Neutrophil (primary cell): ENCODE measurements around the gene MDM4.
"Not testable (repeated sequence)": the region's sequence is repeated elsewhere in the genome, so short reads cannot be mapped to it uniquely, and the experiment has no call there.

Experiments
- H3K27ac ChIP-seq: fragments of 200-600 bp; sonication (generic); 2 replicates; pipeline ENCODE4 v1.5.1; 2016; ENCODE audit warnings: mild to moderate bottlenecking, moderate library complexity
- H3K27me3 ChIP-seq: fragments of 200-600 bp; sonication (generic); 2 replicates; pipeline ENCODE4 v1.6.0; 2016; ENCODE audit warnings: mild to moderate bottlenecking
- H3K36me3 ChIP-seq: fragments of 200-600 bp; sonication (generic); 2 replicates; pipeline ENCODE4 v1.5.1; 2017
- H3K4me1 ChIP-seq, 2 experiments: fragments of 200-600 bp in 1 of 2; sonication (generic) in 1 of 2; 1 replicate in 1 of 2; 2 replicates in 1 of 2; pipeline versions ENCODE4 v1.5.1 to v1.6.1; 2013 to 2016; ENCODE audit warnings: low read depth in 1 of 2, low read length in 1 of 2, mild to moderate bottlenecking in 1 of 2, moderate library complexity in 1 of 2; ENCODE audit not compliant: control insufficient read depth in 1 of 2, insufficient read depth in 1 of 2
- H3K4me3 ChIP-seq, 2 experiments: fragments of 200-600 bp in 1 of 2; sonication (generic) in 1 of 2; 1 replicate in 1 of 2; 2 replicates in 1 of 2; pipeline ENCODE4 v1.5.1; 2013 to 2016; ENCODE audit warnings: low read depth in 1 of 2, low read length in 1 of 2, mild to moderate bottlenecking in 1 of 2, moderate library complexity in 1 of 2
- H3K9me3 ChIP-seq: fragments of 200-600 bp; sonication (generic); 2 replicates; pipeline ENCODE4 v1.5.1; 2016
- TF ChIP-seq, protein P1 (sequence below): fragments of 200-600 bp; sonication (generic); IDR thresholded peaks from 2 replicates; pipeline ENCODE4 v1.5.1; 2016; ENCODE audit warnings: antibody characterized with exemption

MDM4 gene

DNA sequence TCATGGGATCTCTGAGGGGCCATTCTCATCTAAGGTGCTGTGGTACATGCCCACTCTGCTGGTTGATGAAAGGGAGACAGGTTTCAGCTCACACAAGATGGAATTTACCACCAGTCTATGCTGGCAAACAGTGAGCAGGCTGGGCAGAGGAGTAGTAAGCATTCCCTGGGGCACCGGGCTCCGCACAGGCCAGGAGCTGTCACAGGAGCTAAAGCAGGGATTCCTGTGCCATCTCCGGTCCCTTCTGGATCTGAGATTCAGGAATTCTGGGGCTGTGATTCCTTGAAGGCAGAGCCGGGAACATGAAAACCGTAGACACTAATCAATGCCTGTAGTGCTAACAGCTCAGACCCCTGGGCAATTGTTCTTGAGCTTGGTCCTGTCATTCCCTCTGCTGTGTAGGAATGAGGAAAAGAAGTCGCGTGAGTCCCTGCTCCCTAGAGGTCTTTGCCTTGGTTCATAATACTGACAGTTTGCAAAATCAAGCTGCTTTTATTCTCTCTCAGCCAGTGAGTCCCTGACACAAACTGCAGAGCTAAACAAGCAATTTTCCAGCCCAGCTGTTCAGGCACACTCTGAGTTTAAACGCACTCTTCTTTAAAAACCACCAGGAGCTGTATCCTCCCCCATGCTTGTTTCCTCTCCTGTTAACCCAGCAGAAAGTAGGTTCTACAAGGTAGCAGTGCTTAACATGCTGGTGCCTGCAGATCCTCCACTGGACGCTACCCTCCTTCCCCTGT lies 52.5 kb downstream of the MDM4 start:
- H3K4me1 ChIP-seq, result no peaks in the 10 kb centered on the region
- H3K27ac ChIP-seq, result no peak overlapping the region
- TF ChIP-seq, protein P1, sequence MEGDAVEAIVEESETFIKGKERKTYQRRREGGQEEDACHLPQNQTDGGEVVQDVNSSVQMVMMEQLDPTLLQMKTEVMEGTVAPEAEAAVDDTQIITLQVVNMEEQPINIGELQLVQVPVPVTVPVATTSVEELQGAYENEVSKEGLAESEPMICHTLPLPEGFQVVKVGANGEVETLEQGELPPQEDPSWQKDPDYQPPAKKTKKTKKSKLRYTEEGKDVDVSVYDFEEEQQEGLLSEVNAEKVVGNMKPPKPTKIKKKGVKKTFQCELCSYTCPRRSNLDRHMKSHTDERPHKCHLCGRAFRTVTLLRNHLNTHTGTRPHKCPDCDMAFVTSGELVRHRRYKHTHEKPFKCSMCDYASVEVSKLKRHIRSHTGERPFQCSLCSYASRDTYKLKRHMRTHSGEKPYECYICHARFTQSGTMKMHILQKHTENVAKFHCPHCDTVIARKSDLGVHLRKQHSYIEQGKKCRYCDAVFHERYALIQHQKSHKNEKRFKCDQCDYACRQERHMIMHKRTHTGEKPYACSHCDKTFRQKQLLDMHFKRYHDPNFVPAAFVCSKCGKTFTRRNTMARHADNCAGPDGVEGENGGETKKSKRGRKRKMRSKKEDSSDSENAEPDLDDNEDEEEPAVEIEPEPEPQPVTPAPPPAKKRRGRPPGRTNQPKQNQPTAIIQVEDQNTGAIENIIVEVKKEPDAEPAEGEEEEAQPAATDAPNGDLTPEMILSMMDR, result no peak
- H3K36me3 ChIP-seq, result peaks cover 89% of the 10 kb centered on the region
- no peak overlapping the region for H3K4me3 ChIP-seq
- no peaks in the 10 kb centered on the region for H3K27me3 ChIP-seq
- no peaks in the 10 kb centered on the region for H3K9me3 ChIP-seq

DNA sequence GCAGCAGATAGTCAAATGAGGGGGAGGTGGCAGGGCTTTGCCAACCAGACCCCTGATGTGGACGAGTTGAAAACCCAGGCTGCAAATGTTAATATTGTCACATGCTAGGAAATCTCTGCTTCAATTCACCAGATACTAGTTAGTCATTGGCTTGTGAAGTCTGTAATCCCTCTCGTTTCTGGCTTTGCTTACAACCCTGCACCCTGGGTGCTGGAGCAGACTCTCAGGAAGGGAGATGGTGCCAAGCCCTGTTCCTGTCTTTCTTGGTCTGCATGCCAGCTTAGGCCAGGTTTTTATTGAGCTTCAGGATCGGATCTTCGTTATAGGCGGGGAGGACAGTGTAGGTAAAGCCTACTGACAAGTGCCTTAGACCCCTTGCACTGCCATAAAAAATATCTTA lies 53.3 kb downstream of the MDM4 start:
- peaks cover 87% of the 10 kb centered on the region for H3K36me3 ChIP-seq
- no peak overlapping the region for H3K4me3 ChIP-seq
- no peaks in the 10 kb centered on the region for H3K27me3 ChIP-seq
- TF ChIP-seq, protein P1, result no peak
- no peaks in the 10 kb centered on the region for H3K9me3 ChIP-seq
- no peaks in the 10 kb centered on the region for H3K4me1 ChIP-seq
- no peak overlapping the region for H3K27ac ChIP-seq

DNA sequence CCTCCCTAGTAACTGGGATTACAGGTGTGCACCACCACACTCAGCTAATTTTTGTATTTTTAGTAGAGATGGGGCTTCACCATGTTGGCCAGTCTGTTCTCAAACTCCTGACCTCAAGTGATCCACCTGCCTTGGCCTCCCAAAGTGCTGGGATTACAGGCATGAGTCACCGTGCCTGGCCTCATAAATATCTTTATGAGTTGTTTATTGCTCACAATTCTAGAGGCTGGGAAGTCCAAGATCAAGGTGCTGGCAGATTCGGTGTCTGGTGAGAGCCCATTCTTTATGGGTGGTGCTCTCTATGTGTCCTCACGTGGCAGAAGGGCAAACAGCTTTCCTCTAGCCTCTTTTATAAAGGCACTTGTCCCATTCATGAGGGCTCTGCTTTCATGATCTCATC lies 53.8 kb downstream of the MDM4 start:
- not testable (repeated sequence) for H3K9me3 ChIP-seq, H3K4me1 ChIP-seq, H3K27ac ChIP-seq, H3K4me3 ChIP-seq, H3K27me3 ChIP-seq
- H3K36me3 ChIP-seq, result peaks cover 88% of the 10 kb centered on the region

DNA sequence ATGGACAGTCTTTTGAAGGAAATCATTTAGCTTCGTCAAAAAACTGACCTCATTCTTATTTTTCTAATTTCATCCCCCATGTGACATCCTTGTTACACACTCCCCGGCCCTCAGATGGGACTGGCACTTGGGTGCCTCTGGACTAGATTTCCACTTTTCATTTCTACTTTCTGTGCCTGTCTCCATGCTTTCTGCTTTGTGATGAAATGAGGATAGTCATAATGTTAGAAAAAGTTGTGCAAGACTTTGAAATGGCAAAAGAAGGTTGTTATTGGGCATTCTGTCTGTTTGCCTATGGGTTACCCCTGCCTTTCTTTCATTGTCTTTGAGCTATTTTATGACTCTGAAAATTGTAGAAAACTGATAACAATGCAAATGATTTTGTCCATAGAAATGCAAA lies 54.9 kb downstream of the MDM4 start:
- Histone ChIP-seq H3K27ac (no peak overlapping the region), H3K9me3 (no peaks in the 10 kb centered on the region), H3K4me1 (no peaks in the 10 kb centered on the region), H3K27me3 (no peaks in the 10 kb centered on the region), H3K36me3 (peaks cover 78% of the 10 kb centered on the region), H3K4me3 (no peak overlapping the region)
- TF ChIP-seq, protein P1, result no peak

DNA sequence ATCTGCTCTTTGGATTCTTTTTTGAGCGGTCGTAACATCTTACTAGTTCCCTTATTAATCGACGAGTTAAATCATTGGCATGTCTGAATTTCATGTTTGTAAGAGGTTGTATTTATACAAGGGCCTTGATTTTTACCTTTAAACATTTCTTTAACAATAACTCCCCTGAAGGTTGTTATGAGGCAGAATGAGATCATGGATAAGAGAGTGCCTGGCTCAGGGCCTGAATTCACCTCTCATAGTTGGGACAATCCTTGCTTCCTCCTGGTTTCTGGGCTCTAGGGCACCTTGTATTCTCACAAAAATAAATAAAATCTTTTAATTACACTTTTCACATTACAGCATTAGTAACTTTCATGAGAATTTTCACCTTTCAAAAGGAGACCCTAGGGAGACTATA lies 55.4 kb downstream of the MDM4 start:
- Histone ChIP-seq H3K27me3 (no peaks in the 10 kb centered on the region), H3K27ac (no peak overlapping the region), H3K4me3 (no peak overlapping the region), H3K4me1 (no peaks in the 10 kb centered on the region), H3K36me3 (peaks cover 74% of the 10 kb centered on the region), H3K9me3 (no peaks in the 10 kb centered on the region)
- TF ChIP-seq, protein P1, result no peak

DNA sequence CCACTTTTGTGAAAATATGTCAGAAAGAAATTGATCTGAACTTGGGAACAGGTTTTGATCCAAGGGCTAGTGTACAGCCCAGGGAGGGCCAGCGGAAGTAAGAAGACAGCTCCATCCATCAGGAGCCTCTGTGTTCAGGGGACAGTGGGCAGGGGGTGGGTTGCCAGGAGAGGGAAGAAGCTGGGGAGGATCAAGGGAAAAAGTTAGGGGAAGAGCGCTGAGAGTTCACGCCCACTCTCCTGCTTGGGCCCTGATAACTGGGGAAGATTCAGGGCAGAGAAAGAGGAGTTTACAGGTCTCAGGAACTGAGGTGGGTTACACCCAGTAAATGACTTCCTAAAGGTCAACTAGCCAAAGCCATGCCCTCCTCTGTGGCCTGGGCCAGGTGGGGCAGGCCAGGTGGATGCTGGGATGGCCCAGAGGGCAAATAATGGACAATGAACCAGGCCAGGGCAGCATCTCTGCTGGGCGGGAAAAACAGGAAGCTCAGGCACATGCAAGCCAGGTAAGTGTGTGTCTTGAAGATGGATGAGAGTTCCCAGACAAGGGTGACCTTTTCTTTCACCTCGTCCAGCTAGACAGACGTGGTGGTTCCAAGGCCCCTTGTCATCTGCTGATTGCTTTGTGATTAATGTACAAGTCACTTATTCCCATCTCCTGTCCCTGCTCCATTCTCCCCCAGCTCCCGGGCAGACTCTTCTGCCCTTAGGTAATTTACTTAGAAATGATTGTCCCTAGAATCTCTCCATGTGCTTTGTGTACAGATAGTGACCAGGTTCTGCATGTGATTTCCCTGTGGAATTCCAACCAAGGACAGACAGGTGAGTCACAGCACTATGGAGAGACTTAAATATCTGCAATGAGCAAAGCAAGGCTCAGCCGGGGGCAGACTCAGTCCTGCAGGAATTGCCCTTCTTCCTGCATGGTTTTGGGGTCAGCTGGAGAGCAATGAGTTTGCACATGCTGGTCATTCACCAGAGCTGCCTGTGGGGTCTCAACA lies 57.0 kb downstream of the MDM4 start:
- H3K36me3 ChIP-seq, result peaks cover 66% of the 10 kb centered on the region
- no peaks in the 10 kb centered on the region for H3K9me3 ChIP-seq
- H3K27ac ChIP-seq, result no peak overlapping the region
- TF ChIP-seq, protein P1, result no peak
- no peaks in the 10 kb centered on the region for H3K27me3 ChIP-seq
- no peaks in the 10 kb centered on the region for H3K4me1 ChIP-seq
- no peak overlapping the region for H3K4me3 ChIP-seq
